A673 (cell line): Measurements from ENCODE around the gene GSDMA. TPM values are rescaled to one million over a fixed set of nuclear protein-coding genes. Genes with fewer than 3 reads are reported as not detected.
"Not testable (repeated sequence)": the region's sequence is repeated elsewhere in the genome, so short reads cannot be mapped to it uniquely, and the experiment has no call there.

Source experiments
- BruUV-seq: library from RNA; stranded (reverse); fragments of 400-500 nt; replicated peaks from 2 replicates; lab custom pipeline; 2021; lab: Mats Ljungman, UMichigan
- CTCF ChIA-PET: fragments of 300-600 bp; sonication (Branson Sonifier 250); formaldehyde crosslinking; loops from one replicate; lab custom pipeline; 2022; ENCODE audit warnings: antibody characterized with exemption; lab: Charles Lee
- POLR2A ChIA-PET: fragments of 300-600 bp; sonication (Branson Sonifier 250); formaldehyde crosslinking; loops from one replicate; lab custom pipeline; 2022; ENCODE audit warnings: antibody characterized with exemption; ENCODE audit not compliant: low non-redundant PET; lab: Charles Lee
- DNase-seq: peaks from one replicate; pipeline ENCODE4 v3.0.0-alpha.2; 2015; ENCODE audit warnings: low spot score
- H3K27ac ChIP-seq: fragments of 200-600 bp; sonication (generic); 2 replicates; pipeline ENCODE4 v1.5.1; 2016; ENCODE audit warnings: mixed run types, low read depth, mild to moderate bottlenecking, mixed read lengths, antibody characterized with exemption, low read length; ENCODE audit not compliant: poor library complexity, severe bottlenecking
- H3K27me3 ChIP-seq: fragments of 200-600 bp; sonication (generic); replicated peaks from 2 replicates; pipeline ENCODE4 v1.6.1; 2017; ENCODE audit warnings: mixed run types, low read depth, mild to moderate bottlenecking, mixed read lengths, antibody characterized with exemption, low read length; ENCODE audit not compliant: insufficient read depth, poor library complexity
- H3K36me3 ChIP-seq: fragments of 200-600 bp; sonication (generic); 2 replicates; pipeline ENCODE4 v1.6.1; 2016; ENCODE audit warnings: mixed run types, mild to moderate bottlenecking, mixed read lengths, antibody characterized with exemption, low read length; ENCODE audit not compliant: insufficient read depth, poor library complexity, severe bottlenecking
- H3K4me1 ChIP-seq: fragments of 200-600 bp; sonication (generic); 2 replicates; pipeline ENCODE4 v1.6.1; 2017; ENCODE audit warnings: mixed run types, mild to moderate bottlenecking, mixed read lengths, antibody characterized with exemption, low read length; ENCODE audit not compliant: insufficient read depth, poor library complexity, severe bottlenecking
- H3K4me3 ChIP-seq: fragments of 200-600 bp; sonication (generic); 2 replicates; pipeline ENCODE4 v1.5.1; 2016; ENCODE audit warnings: low read depth, mixed run types, mild to moderate bottlenecking, mixed read lengths, low read length; ENCODE audit not compliant: poor library complexity, severe bottlenecking
- H3K9me3 ChIP-seq: fragments of 200-600 bp; sonication (generic); 2 replicates; pipeline ENCODE4 v1.6.1; 2016; ENCODE audit warnings: mixed run types, low read depth, mild to moderate bottlenecking, mixed read lengths, antibody characterized with exemption, low read length; ENCODE audit not compliant: poor library complexity, severe bottlenecking
- CTCF ChIP-seq: fragments of 300-800, 200-600 bp; sonication (generic); conservative IDR thresholded peaks from 2 replicates; pipeline ENCODE4 v1.5.1; 2017; ENCODE audit warnings: low read depth, mild to moderate bottlenecking, antibody characterized with exemption, low read length, moderate library complexity, mixed read lengths
- EZH2 ChIP-seq: fragments of 200-600 bp; sonication (generic); IDR thresholded peaks from 2 replicates; pipeline ENCODE4 v1.6.1; 2017; ENCODE audit warnings: borderline replicate concordance, low read depth, mild to moderate bottlenecking, mixed read lengths, antibody characterized with exemption, low read length; ENCODE audit not compliant: poor library complexity, severe bottlenecking
- intact Hi-C: fragments of 100-400 bp; cut with micrococcal nuclease; formaldehyde crosslinking; loops from one replicate; pipeline ENCODE4 v1.10.0; 2022; ENCODE audit not compliant: unreplicated experiment
- total RNA-seq: library from RNA; stranded (reverse); gene quantifications from 2 replicates; pipeline ENCODE4 v1.2.3, GENCODE V29; 2021

The GSDMA gene
- total RNA-seq, 1 experiment from 2014 or later: not detected

GRCh38 chr17:40000161-40000560 is 37.4 kb downstream of the GSDMA start:
- no peaks in the 10 kb centered on the region for H3K27me3 ChIP-seq
- no peak overlapping the region for H3K27ac ChIP-seq
- no peaks in the 10 kb centered on the region for H3K4me1 ChIP-seq
- H3K9me3 ChIP-seq: no peaks in the 10 kb centered on the region
- TF ChIP-seq CTCF: no peak
- no peak for TF ChIP-seq EZH2
- no peak overlapping the region for H3K4me3 ChIP-seq
- POLR2A ChIA-PET: no interaction called here
- intact Hi-C loops: no loop called here
- no TSS peak for BruUV-seq
- CTCF ChIA-PET: no interaction called here
- peaks cover 8% of the 10 kb centered on the region for H3K36me3 ChIP-seq
- no peak for DNase-seq

GRCh38 chr17:40001335-40001734 is 38.5 kb downstream of the GSDMA start:
- H3K4me3 ChIP-seq, H3K9me3 ChIP-seq, H3K27ac ChIP-seq, DNase-seq, H3K36me3 ChIP-seq, H3K27me3 ChIP-seq, POLR2A ChIA-PET, BruUV-seq, CTCF ChIA-PET, H3K4me1 ChIP-seq, intact Hi-C loops: not testable (repeated sequence)

GRCh38 chr17:40004072-40004471 is 41.3 kb downstream of the GSDMA start:
- BruUV-seq: no TSS peak
- intact Hi-C loops: no loop called here
- POLR2A ChIA-PET: no interaction called here
- Histone ChIP-seq H3K9me3 (no peaks in the 10 kb centered on the region), H3K27ac (no peak overlapping the region), H3K4me1 (no peaks in the 10 kb centered on the region), H3K27me3 (no peaks in the 10 kb centered on the region), H3K4me3 (no peak overlapping the region), H3K36me3 (no peaks in the 10 kb centered on the region)
- TF ChIP-seq EZH2 (no peak), CTCF (no peak)
- DNase-seq: no peak
- CTCF ChIA-PET: no interaction called here

GRCh38 chr17:40004712-40005111 is 41.9 kb downstream of the GSDMA start:
- ChIA-PET CTCF (no interaction called here), POLR2A (no interaction called here)
- no peaks in the 10 kb centered on the region for H3K4me1 ChIP-seq
- no peaks in the 10 kb centered on the region for H3K9me3 ChIP-seq
- no peak for DNase-seq
- no peak overlapping the region for H3K27ac ChIP-seq
- H3K4me3 ChIP-seq: no peak overlapping the region
- TF ChIP-seq EZH2 (no peak), CTCF (no peak)
- intact Hi-C loops: no loop called here
- no peaks in the 10 kb centered on the region for H3K36me3 ChIP-seq
- H3K27me3 ChIP-seq: no peaks in the 10 kb centered on the region
- no TSS peak for BruUV-seq
